Stimulated activated CD8-positive, alpha-beta memory T cell treated with anti-CD3 and anti-CD28 coated beads, Interleukin-15, amount 100 ng/mL, for 24 hours (primary cell): ENCODE results near the gene COL21A1.

Experiments
- DNase-seq: peaks from one replicate; pipeline ENCODE4 v3.0.0-alpha.2; 2020; ENCODE audit warnings: low read depth

COL21A1 gene

GRCh38 chr6:56245903-56246351, 1.5 kb downstream of the COL21A1 start:
- DNase-seq: no peak

GRCh38 chr6:56244528-56245253, 2.7 kb downstream of the COL21A1 start:
- DNase-seq: no peak

GRCh38 chr6:56244089-56244488, 3.3 kb downstream of the COL21A1 start:
- no peak for DNase-seq

GRCh38 chr6:56243518-56244070, 3.8 kb downstream of the COL21A1 start:
- DNase-seq: no peak

GRCh38 chr6:56242346-56242745, 5.0 kb downstream of the COL21A1 start:
- DNase-seq: no peak

- no peak for DNase-seq
Measured at GRCh38 chr6:56241124-56241802, 6.1 kb downstream of the COL21A1 start.

- no peak for DNase-seq
Measured at GRCh38 chr6:56238352-56238751, 9.0 kb downstream of the COL21A1 start.

- no peak for DNase-seq
Measured at GRCh38 chr6:56235245-56235644, 12.1 kb downstream of the COL21A1 start.

- no peak for DNase-seq
Measured at GRCh38 chr6:56232436-56232835, 14.9 kb downstream of the COL21A1 start.

GRCh38 chr6:56231827-56232226, 15.6 kb downstream of the COL21A1 start:
- DNase-seq: no peak

GRCh38 chr6:56230976-56231566, 16.3 kb downstream of the COL21A1 start:
- no peak for DNase-seq

- no peak for DNase-seq
Measured at GRCh38 chr6:56227071-56227879, 20.1 kb downstream of the COL21A1 start.

GRCh38 chr6:56223995-56224394, 23.4 kb downstream of the COL21A1 start:
- no peak for DNase-seq

- DNase-seq: no peak
Measured at GRCh38 chr6:56222499-56222898, 24.9 kb downstream of the COL21A1 start.

GRCh38 chr6:56220078-56220477, 27.3 kb downstream of the COL21A1 start:
- no peak for DNase-seq

GRCh38 chr6:56214703-56215101, 32.7 kb downstream of the COL21A1 start:
- no peak for DNase-seq

GRCh38 chr6:56214041-56214702, 33.2 kb downstream of the COL21A1 start:
- no peak for DNase-seq

- no peak for DNase-seq
Measured at GRCh38 chr6:56211724-56212123, 35.7 kb downstream of the COL21A1 start.

- DNase-seq: no peak
Measured at GRCh38 chr6:56204134-56204533, 43.2 kb downstream of the COL21A1 start.

- no peak for DNase-seq
Measured at GRCh38 chr6:56199956-56200355, 47.4 kb downstream of the COL21A1 start.

GRCh38 chr6:56193846-56194245, 53.5 kb downstream of the COL21A1 start:
- no peak for DNase-seq

GRCh38 chr6:56188429-56188828, 59.0 kb downstream of the COL21A1 start:
- no peak for DNase-seq
